ENCODE data around the gene FES.

DNA sequence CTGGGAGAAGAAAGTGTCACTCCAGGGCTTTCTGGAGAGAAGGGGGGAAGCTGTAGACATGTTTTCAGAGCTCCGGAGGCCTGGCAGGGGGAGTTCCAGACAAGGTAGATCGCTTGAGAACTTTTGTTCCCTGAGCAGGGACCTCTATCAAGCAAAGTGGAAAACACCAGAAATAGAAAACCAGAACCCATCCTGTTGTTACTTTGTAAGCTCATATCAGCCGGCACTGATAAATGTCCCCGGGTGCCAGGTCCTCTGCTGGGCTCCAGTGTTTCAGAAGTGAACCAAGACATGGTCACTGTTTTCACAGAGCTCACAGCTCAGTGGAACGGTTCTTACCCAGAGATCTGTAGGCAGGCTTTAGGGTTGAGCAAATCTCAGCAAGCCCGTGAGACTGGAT, 34.5 kb downstream of the FES start:
- TF ChIP-seq, protein P1, sequence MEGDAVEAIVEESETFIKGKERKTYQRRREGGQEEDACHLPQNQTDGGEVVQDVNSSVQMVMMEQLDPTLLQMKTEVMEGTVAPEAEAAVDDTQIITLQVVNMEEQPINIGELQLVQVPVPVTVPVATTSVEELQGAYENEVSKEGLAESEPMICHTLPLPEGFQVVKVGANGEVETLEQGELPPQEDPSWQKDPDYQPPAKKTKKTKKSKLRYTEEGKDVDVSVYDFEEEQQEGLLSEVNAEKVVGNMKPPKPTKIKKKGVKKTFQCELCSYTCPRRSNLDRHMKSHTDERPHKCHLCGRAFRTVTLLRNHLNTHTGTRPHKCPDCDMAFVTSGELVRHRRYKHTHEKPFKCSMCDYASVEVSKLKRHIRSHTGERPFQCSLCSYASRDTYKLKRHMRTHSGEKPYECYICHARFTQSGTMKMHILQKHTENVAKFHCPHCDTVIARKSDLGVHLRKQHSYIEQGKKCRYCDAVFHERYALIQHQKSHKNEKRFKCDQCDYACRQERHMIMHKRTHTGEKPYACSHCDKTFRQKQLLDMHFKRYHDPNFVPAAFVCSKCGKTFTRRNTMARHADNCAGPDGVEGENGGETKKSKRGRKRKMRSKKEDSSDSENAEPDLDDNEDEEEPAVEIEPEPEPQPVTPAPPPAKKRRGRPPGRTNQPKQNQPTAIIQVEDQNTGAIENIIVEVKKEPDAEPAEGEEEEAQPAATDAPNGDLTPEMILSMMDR (IDR thresholded peaks at IDR 0.05 in 4 of 5, conservative IDR thresholded peaks at IDR 0.05 in 1 of 5), result no peak
- TF ChIP-seq POLR2A (IDR thresholded peaks at IDR 0.05), result no peak

Data from gastrocnemius medialis (tissue), 4 donors.